NCI-H2029 treated with DMSO at 0.1 percent for 48 hours (cell line): ENCODE results near the gene SAMHD1.
"Not testable (repeated sequence)": the region's sequence is repeated elsewhere in the genome, so short reads cannot be mapped to it uniquely, and the experiment has no call there.

Experiments
- DNase-seq: peaks from one replicate; lab custom pipeline; 2025; lab: John Stamatoyannopoulos, UW

Gene SAMHD1

GRCh38 chr20:36916199-36916598 lies 35.3 kb downstream of the SAMHD1 start:
- no peak for DNase-seq

DNA sequence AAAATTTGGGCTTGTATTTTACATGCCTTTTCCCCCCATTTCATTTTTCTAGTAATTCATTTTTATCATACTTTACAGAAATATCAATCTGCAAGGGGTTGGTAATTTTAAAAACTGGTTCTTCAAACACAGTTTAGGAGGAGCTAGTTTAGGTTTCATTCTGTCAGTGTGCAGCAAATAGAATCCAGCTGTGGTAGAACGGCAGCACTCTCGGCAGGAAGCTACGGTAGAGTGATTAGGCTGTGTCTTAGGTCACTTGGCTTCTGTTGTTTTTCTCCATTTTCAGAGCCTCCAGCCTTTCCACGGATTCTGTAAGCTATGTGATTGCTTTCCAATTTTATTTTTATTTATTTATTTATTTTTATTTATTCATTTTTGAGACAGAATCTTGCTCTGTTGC lies 42.9 kb downstream of the SAMHD1 start:
- no peak for DNase-seq

- not testable (repeated sequence) for DNase-seq
Measured at GRCh38 chr20:36906086-36906485, 45.4 kb downstream of the SAMHD1 start.

GRCh38 chr20:36905566-36905965 lies 45.9 kb downstream of the SAMHD1 start:
- not testable (repeated sequence) for DNase-seq

DNA sequence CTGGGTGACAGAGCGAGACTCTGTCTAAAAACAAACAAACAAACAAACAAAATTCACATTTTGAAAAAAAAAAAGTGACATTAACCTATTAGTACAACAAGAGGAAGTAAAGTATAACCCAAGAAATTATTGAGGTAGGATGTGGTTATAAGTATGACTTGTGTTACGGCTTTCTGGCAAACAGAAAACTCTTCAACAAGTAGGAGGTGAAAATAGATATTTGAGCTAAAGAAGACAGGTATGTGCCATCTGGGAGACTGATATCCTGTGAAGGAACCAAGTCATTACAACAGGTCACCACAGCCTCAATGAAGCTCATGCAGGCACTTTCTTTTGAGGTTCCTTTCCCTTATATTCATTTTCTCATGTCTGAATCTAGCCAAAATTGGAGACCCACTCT lies 46.8 kb downstream of the SAMHD1 start:
- no peak for DNase-seq

- DNase-seq: no peak
Measured at GRCh38 chr20:36895036-36895435, 56.5 kb downstream of the SAMHD1 start.

- DNase-seq: no peak
Measured at GRCh38 chr20:36893801-36894200, 57.7 kb downstream of the SAMHD1 start.

GRCh38 chr20:36891211-36891610 lies 60.3 kb downstream of the SAMHD1 start:
- DNase-seq: no peak

GRCh38 chr20:36890586-36890985 lies 60.9 kb downstream of the SAMHD1 start:
- no peak for DNase-seq

- no peak for DNase-seq
Measured at GRCh38 chr20:36888880-36889516, 62.5 kb downstream of the SAMHD1 start.

GRCh38 chr20:36887752-36888090 lies 63.8 kb downstream of the SAMHD1 start:
- DNase-seq: no peak

- DNase-seq: peak; percentile 78
Measured at GRCh38 chr20:36886859-36887751, 64.4 kb downstream of the SAMHD1 start.

GRCh38 chr20:36885356-36885755 lies 66.2 kb downstream of the SAMHD1 start:
- DNase-seq: no peak

DNA sequence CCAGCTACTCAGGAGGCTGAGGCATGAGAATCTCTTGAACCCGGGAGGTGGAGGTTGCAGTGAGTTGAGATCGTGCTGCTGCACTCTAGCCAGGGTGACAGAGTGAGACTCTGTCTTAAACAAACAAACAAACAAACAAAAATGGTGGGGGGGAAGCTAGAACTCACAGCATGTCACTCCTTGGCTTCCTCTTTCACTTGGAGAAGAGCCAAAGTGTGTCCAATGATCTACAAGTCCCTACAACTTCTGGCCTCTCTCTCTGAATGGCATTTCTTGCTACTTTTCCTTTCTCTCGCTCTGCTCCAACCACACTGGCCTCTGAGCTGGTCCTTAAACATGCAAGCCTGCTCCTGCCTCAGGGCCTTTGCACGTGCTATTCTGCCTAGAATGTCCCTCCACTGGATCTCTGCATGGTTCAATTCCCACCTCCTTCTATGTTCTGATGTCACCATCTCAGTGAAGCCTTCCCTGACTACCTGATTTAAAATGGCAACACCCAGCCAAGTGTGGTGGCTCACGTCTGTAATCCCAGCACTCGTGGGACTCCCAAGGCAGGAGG lies 67.5 kb downstream of the SAMHD1 start:
- no peak for DNase-seq

DNA sequence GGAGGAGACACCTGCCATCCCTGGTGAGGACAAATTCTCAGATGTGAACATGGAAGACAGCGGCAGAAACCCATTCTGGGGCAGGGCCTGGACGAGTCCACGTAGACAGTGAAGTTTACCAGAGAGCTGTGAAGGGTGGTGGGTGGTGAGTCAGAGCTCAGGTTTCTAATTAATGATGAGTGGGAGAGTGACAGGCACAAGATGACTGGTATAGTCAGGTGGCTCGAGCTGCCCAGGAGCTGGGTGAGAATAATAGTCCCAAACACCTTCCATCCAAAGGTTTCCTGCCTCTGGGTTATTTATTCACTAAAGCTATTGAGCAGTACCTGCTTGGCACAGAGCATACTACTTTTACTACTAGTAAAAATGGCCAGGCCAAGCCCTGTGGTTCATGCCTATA lies 69.6 kb downstream of the SAMHD1 start:
- no peak for DNase-seq

- no peak for DNase-seq
Measured at GRCh38 chr20:36881331-36881730, 70.2 kb downstream of the SAMHD1 start.

- no peak for DNase-seq
Measured at GRCh38 chr20:36880741-36881250, 70.7 kb downstream of the SAMHD1 start.

DNA sequence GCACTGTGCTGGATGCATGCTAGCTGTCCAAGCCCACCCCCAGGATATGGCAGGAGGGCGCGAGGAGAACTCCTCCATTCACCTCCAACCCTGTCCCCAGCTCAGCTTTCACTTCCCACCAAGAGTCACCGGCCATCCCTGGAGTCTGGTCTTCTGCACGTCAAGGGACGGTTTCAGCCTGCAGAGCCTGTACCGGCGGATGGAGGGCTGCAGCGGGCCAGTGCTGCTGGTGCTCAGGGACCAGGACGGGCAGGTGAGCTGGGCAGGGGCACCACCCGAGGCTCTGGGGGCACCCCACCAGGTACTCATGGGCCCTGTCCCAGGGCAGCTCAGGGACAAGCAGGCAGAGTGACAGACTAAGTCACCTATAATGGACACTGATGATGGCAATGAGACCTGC lies 72.6 kb downstream of the SAMHD1 start:
- DNase-seq: no peak

GRCh38 chr20:36876473-36876833 lies 75.1 kb downstream of the SAMHD1 start:
- DNase-seq: no peak

GRCh38 chr20:36875702-36876472 lies 75.6 kb downstream of the SAMHD1 start, which contains the start of gene TLDC2:
TLDC2 (plus strand) TSS chr20:36876138; CDS start chr20:36876175, 37 bp downstream.
- DNase-seq: no peak

DNA sequence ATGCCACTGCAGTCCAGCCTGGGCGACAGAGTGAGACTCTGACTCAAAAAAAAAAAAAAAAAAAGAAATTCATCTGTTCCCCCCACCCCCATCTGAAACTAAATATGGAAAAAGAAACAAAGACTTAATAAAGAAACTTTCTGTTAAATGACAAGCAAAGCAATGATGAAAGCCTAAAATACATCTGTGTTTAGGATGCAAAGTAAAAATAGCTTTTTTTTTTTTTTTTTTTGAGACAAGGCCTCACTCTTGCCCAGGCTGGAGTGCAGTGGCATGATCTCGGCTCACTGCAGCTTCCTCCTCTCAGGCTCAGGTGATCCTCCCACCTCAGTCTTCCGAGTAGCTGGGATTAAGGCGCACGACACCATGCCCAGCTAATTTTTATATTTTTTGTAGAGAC lies 76.4 kb downstream of the SAMHD1 start:
- not testable (repeated sequence) for DNase-seq

GRCh38 chr20:36873498-36874189 lies 77.9 kb downstream of the SAMHD1 start:
- DNase-seq: no peak
